ENCODE results near the gene C18orf63. TPM values are rescaled to one million over a fixed set of nuclear protein-coding genes. Genes with fewer than 3 reads are reported as not detected.

C18orf63 gene
- total and polyA plus RNA-seq, 11 donors: not detected

- TF ChIP-seq POLR2A (IDR thresholded peaks at IDR 0.05) (no peak), CTCF (IDR thresholded peaks at IDR 0.05) (no peak)
- 89 to 96% (median 95%) methylated on average over 1 to 4 of the region's 4 CpGs for WGBS, 4 donors
- Histone ChIP-seq H3K36me3 (no peaks in the 10 kb centered on the region), H3K4me1 (peaks cover 0 to 27% (median 4%) of the 10 kb centered on the region in 12 donors), H3K27ac (no peak overlapping the region), H3K4me3 (no peak overlapping the region), H3K27me3 (no peaks in the 10 kb centered on the region), H3K9me3 (no peaks in the 10 kb centered on the region)
- intact Hi-C loops (cut with DNase I): no loop called here
- DNase-seq (no peak), ATAC-seq (no peak)
Measured at GRCh38 chr18:74392323-74392722, 76.7 kb downstream of the C18orf63 start.

GRCh38 chr18:74395006-74395405 lies 79.4 kb downstream of the C18orf63 start:
- WGBS, 4 donors: 91 to 96% (median 92%) methylated on average over 7 of the region's 7 CpGs
- H3K27me3 ChIP-seq: no peaks in the 10 kb centered on the region
- ATAC-seq (no peak), DNase-seq (no peak)
- intact Hi-C loops (cut with DNase I): no loop called here
- TF ChIP-seq POLR2A (IDR thresholded peaks at IDR 0.05) (no peak), CTCF (IDR thresholded peaks at IDR 0.05) (no peak)
- H3K27ac ChIP-seq: no peak overlapping the region
- no peaks in the 10 kb centered on the region for H3K9me3 ChIP-seq
- H3K4me3 ChIP-seq: no peak overlapping the region
- no peaks in the 10 kb centered on the region for H3K36me3 ChIP-seq
- peaks cover 0 to 42% (median 15%) of the 10 kb centered on the region in 12 donors for H3K4me1 ChIP-seq

- Histone ChIP-seq H3K4me1 (peaks cover 0 to 44% (median 15%) of the 10 kb centered on the region in 12 donors), H3K4me3 (peak overlapping the region in 1 of 12 donors; percentile 18), H3K27me3 (no peaks in the 10 kb centered on the region), H3K27ac (peak overlapping the region in 7 of 12 donors; percentile 29 to 56 (median 36)), H3K36me3 (no peaks in the 10 kb centered on the region), H3K9me3 (no peaks in the 10 kb centered on the region)
- intact Hi-C loops (cut with DNase I): no loop called here
- TF ChIP-seq POLR2A (IDR thresholded peaks at IDR 0.05) (no peak), CTCF (IDR thresholded peaks at IDR 0.05) (no peak)
- ATAC-seq: peak in 1 of 4 donors; percentile 29
- WGBS, 4 donors: 75 to 85% (median 81%) methylated on average over 9 of the region's 9 CpGs
- DNase-seq: no peak
Measured at GRCh38 chr18:74395648-74396154, 80.1 kb downstream of the C18orf63 start.

- Histone ChIP-seq H3K4me1 (peaks cover 0 to 45% (median 15%) of the 10 kb centered on the region in 12 donors), H3K9me3 (no peaks in the 10 kb centered on the region), H3K4me3 (no peak overlapping the region), H3K27me3 (no peaks in the 10 kb centered on the region), H3K36me3 (no peaks in the 10 kb centered on the region), H3K27ac (peak overlapping the region in 7 of 12 donors; percentile 29 to 56 (median 36))
- 67 to 74% (median 70%) methylated on average over 16 of the region's 16 CpGs for WGBS, 4 donors
- DNase-seq: no peak
- peak; percentile 38 to 50 (median 44) for ATAC-seq
- intact Hi-C loops (cut with DNase I): no loop called here
- TF ChIP-seq CTCF (IDR thresholded peaks at IDR 0.05) (no peak), POLR2A (IDR thresholded peaks at IDR 0.05) (no peak)
Measured at GRCh38 chr18:74396171-74397169, 80.8 kb downstream of the C18orf63 start.
